ENCODE data around the gene FN3KRP. TPM values are rescaled to one million over a fixed set of nuclear protein-coding genes. Genes with fewer than 3 reads are reported as not detected.
"Not testable (repeated sequence)": the region's sequence is repeated elsewhere in the genome, so short reads cannot be mapped to it uniquely, and the experiment has no call there.

The FN3KRP gene
- total and polyA plus RNA-seq, 4 donors = 26.3 to 59.4 (median 41.8) TPM

DNA sequence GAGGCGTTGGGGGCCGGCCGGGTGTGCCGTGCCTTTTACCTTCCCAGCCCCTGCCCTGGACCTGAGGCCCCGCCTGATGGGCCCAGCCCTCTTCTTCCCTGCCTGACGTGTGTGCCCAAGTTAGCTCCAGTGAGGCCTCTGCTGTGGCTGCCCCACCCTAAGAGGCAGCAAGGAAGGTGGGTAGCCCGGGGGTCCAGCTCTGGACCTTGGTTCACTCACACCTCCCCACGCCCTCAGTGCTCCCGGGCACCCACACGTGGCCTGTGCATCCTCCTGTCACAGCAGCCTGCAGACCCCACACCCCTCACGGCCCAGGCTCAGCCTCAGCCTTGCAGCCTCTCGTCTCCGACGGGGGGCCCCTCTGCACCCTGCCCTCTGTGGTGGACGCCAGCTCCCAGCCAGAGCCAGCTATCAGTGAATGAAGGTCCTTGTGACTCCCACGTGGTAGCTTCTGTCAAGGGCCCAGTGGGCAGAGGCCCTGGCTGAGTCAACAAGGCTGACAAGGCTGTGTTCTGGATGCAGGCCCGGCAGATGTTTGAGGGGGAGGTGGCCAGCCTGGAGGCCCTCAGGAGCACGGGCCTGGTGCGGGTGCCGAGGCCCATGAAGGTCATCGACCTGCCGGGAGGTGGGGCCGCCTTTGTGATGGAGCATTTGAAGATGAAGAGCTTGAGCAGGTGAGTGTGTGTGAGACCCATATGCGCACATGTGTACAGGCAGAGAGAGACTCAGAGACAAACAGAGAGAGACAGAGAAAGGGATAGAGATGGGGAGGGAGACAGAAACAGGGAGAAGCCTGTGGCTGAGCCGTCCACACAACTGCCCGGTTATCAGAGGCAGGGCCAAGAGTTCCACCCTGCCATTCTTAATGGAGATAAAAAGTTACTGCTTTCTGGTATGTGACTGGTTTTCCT, 21.7 kb downstream of the FN3KRP start:
- Histone ChIP-seq H3K4me1 (ENCODE audit: control insufficient read depth, insufficient read depth, low read length) (peaks cover 35% of the 10 kb centered on the region), H3K4me3 (ENCODE audit: low read depth, low read length) (no peak overlapping the region), H3K27me3 (ENCODE audit: control insufficient read depth, insufficient read depth, low read length) (no peaks in the 10 kb centered on the region), H3K36me3 (ENCODE audit: control insufficient read depth, insufficient read depth, low read length) (peaks cover 70% of the 10 kb centered on the region), H3K9me3 (ENCODE audit: control insufficient read depth, insufficient read depth, low read length) (peaks cover 11% of the 10 kb centered on the region), H3K27ac (ENCODE audit: low read depth, low read length) (peak overlapping the region; percentile 10)
- DNase-seq (ENCODE audit: low read depth in 4 of 6, low spot score in 6 of 6) = peak in 1 of 6 donors; percentile 43
- 80% methylated on average over 24 of the region's 26 CpGs for WGBS (ENCODE audit: insufficient coverage)

DNA sequence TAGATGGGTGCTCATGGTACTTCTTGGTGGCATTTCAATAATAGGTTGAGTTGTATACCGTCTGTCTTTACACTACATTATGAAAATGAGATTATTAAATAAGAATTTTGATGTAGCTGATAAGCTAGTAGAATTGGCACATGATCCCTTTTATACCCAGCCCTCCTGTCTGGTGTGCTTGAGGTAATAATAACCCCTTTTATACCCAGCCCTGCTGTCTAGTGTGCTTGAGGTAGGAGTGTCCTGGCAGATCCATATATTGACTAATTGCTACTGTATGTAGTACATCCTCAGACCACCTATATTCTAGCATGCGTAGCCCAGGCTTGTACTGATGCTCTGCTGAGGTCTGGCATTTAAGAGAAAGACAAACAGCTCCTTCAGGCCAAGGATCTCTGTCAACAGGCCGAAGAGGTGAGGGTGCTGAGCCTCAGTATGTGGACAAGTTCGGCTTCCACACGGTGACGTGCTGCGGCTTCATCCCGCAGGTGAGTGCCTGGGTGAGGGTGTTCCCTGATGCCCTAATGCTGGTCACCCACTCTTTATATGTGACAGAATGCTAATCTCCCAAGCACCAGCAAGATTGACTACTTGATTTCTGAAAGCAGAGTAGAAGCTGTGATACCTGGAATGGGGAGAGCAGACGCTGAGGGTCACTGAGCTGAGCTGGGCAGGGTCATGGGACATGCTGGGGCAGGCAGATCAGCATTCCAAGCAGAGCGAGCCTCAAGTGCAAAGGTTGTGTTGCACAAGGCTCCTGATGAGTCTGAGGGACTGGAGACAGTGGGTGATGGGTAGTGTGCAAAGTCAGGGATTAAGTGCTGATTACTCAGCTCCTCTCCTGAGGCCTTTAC, 24.6 kb downstream of the FN3KRP start:
- Histone ChIP-seq H3K4me3 (ENCODE audit: low read depth, low read length) (no peak overlapping the region), H3K27me3 (ENCODE audit: control insufficient read depth, insufficient read depth, low read length) (no peaks in the 10 kb centered on the region), H3K36me3 (ENCODE audit: control insufficient read depth, insufficient read depth, low read length) (peaks cover 72% of the 10 kb centered on the region)

DNA sequence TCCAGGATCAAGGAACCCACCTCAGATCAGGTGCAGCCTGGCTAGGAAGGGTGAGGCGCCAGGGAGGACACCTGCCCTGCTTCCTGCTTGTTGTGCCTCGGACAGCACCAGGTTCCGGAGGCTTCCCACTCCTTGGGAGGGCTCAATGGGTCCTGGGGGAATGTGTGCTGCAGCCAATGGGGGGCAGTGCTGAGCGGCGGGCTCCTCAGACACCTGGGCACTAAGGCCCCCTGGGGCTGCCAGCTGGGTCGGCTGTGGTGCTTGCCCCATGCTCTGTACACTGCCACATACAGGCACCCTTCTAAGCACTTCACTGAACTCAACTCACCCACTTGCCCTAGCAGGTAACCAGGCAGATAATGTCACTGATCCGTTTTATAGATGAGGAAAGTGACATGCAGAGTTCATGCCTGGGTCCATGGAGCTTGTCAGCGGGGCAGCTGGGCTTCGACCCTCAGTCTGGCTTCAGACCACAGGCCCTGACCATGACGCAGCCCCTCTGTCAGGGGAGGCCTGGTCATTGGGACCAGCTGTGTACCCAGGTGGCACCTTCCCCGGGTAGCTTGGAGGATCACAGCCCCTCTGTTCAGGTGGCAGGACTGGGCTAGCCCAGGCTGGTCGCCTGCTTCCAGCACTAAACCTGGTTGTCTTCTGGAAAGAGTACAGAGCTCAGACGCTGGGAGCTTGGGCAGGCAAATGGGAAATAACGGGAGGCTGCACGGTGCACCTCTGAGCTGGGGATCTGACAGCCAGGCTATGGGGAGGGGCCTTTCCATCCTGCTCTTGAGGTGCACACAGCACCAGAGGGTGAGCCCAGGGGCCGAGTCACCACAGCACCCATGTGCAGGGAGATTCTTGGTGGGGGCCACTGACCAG, 27.1 kb downstream of the FN3KRP start:
- Histone ChIP-seq H3K36me3 (ENCODE audit: control insufficient read depth, insufficient read depth, low read length) (peaks cover 50% of the 10 kb centered on the region), H3K27me3 (ENCODE audit: control insufficient read depth, insufficient read depth, low read length) (no peaks in the 10 kb centered on the region), H3K9me3 (ENCODE audit: control insufficient read depth, insufficient read depth, low read length) (peaks cover 11% of the 10 kb centered on the region), H3K4me1 (ENCODE audit: control insufficient read depth, insufficient read depth, low read length) (peaks cover 1% of the 10 kb centered on the region), H3K4me3 (ENCODE audit: low read depth, low read length) (no peak overlapping the region), H3K27ac (ENCODE audit: low read depth, low read length) (no peak overlapping the region)
- WGBS (ENCODE audit: insufficient coverage) = 94% methylated on average over 16 of the region's 16 CpGs
- no peak for DNase-seq (ENCODE audit: low read depth in 4 of 6, low spot score in 6 of 6)

More for the DNA sequence above, 24.6 kb downstream of the FN3KRP start:
- 98% methylated on average over 8 of the region's 10 CpGs for WGBS (ENCODE audit: insufficient coverage)
- DNase-seq (ENCODE audit: low read depth in 4 of 6, low spot score in 6 of 6) = no peak
- peaks cover 11% of the 10 kb centered on the region for H3K9me3 ChIP-seq (ENCODE audit: control insufficient read depth, insufficient read depth, low read length)
- no peak overlapping the region for H3K27ac ChIP-seq (ENCODE audit: low read depth, low read length)
- H3K4me1 ChIP-seq (ENCODE audit: control insufficient read depth, insufficient read depth, low read length) = peaks cover 22% of the 10 kb centered on the region

DNA sequence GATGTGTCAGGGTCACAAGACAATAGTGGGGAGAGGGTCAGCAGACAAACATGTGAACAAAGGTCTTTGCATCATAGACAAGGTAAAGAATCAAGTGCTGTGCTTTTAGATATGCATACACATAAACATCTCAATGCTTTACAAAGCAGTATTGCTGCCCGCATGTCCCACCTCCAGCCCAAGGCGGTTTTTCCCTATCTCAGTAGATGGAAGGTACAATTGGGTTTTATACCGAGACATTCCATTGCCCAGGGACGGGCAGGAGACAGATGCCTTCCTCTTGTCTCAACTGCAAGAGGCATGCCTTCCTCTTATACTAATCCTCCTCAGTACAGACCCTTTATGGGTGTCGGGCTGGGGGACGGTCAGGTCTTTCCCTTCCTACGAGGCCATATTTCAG, 28.2 kb downstream of the FN3KRP start:
- H3K27ac ChIP-seq (ENCODE audit: low read depth, low read length); H3K4me3 ChIP-seq (ENCODE audit: low read depth, low read length); DNase-seq (ENCODE audit: low read depth in 4 of 6, low spot score in 6 of 6); H3K4me1 ChIP-seq (ENCODE audit: control insufficient read depth, insufficient read depth, low read length); H3K27me3 ChIP-seq (ENCODE audit: control insufficient read depth, insufficient read depth, low read length): not testable (repeated sequence)
- peaks cover 52% of the 10 kb centered on the region for H3K36me3 ChIP-seq (ENCODE audit: control insufficient read depth, insufficient read depth, low read length)
- peaks cover 11% of the 10 kb centered on the region for H3K9me3 ChIP-seq (ENCODE audit: control insufficient read depth, insufficient read depth, low read length)
- no CpG with 5 or more reads among the region's 7 CpGs for WGBS (ENCODE audit: insufficient coverage)

DNA sequence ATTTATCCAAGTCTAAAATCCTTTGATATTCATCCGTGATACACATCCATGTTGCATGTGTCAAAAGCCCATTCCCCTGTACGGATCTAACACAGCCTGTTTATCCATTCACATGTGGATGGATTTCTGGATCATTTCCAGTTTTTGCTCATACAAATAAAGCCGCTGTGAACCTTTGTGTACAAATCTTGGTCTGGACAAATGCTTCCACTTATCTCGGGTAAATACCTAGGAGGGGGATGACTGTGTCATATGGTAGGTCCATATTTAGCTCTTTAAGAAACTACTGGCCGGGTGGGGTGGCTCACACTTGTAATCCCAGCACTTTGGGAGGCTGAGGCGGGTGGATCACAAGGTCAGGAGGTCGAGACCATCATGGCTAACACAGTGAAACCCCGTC, 29.0 kb downstream of the FN3KRP start:
- H3K4me3 ChIP-seq (ENCODE audit: low read depth, low read length) = no peak overlapping the region
- H3K9me3 ChIP-seq (ENCODE audit: control insufficient read depth, insufficient read depth, low read length) = peaks cover 6% of the 10 kb centered on the region
- DNase-seq (ENCODE audit: low read depth in 4 of 6, low spot score in 6 of 6) = no peak
- 65% methylated on average over 3 of the region's 8 CpGs for WGBS (ENCODE audit: insufficient coverage)
- no peak overlapping the region for H3K27ac ChIP-seq (ENCODE audit: low read depth, low read length)
- no peaks in the 10 kb centered on the region for H3K27me3 ChIP-seq (ENCODE audit: control insufficient read depth, insufficient read depth, low read length)
- H3K4me1 ChIP-seq (ENCODE audit: control insufficient read depth, insufficient read depth, low read length) = no peaks in the 10 kb centered on the region
- peaks cover 49% of the 10 kb centered on the region for H3K36me3 ChIP-seq (ENCODE audit: control insufficient read depth, insufficient read depth, low read length)

DNA sequence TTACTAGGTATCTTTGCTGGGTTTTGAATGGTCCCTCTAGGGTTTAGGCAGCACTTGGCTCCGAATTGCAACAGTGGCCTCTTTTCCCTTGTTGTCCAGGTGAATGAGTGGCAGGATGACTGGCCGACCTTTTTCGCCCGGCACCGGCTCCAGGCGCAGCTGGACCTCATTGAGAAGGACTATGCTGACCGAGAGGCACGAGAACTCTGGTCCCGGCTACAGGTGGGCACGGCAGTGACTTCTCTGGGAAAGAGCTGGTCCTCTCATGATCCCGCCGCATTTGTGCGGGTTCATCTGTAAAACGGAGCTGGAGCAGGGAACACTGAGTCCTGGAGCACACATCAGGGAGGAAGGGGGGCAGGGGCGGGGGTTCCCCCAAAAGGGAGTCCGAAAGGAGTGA, 32.2 kb downstream of the FN3KRP start:
- Histone ChIP-seq H3K9me3 (ENCODE audit: control insufficient read depth, insufficient read depth, low read length) (no peaks in the 10 kb centered on the region), H3K36me3 (ENCODE audit: control insufficient read depth, insufficient read depth, low read length) (peaks cover 19% of the 10 kb centered on the region), H3K27me3 (ENCODE audit: control insufficient read depth, insufficient read depth, low read length) (no peaks in the 10 kb centered on the region), H3K4me1 (ENCODE audit: control insufficient read depth, insufficient read depth, low read length) (peaks cover 13% of the 10 kb centered on the region), H3K27ac (ENCODE audit: low read depth, low read length) (no peak overlapping the region), H3K4me3 (ENCODE audit: low read depth, low read length) (no peak overlapping the region)
- DNase-seq (ENCODE audit: low read depth in 4 of 6, low spot score in 6 of 6) = no peak
- WGBS (ENCODE audit: insufficient coverage) = 97% methylated on average over 14 of the region's 16 CpGs

DNA sequence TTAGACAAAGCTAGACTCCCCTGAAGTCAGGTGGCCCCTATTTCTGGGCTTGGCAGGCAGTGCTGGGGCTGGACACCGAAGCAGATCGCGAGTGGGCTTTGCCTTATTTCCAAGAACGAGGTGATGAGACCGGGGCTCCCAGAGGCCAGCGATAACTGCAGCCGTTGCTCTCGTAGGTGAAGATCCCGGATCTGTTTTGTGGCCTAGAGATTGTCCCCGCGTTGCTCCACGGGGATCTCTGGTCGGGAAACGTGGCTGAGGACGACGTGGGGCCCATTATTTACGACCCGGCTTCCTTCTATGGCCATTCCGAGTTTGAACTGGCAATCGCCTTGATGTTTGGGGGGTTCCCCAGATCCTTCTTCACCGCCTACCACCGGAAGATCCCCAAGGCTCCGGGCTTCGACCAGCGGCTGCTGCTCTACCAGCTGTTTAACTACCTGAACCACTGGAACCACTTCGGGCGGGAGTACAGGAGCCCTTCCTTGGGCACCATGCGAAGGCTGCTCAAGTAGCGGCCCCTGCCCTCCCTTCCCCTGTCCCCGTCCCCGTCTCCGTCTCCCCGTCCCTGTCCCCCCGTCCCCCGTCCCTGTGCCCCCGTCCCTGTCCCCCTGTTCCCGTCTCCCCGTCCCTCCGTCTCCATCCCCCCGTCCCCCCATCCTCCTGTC, 33.9 kb downstream of the FN3KRP start:
- no peak for DNase-seq (ENCODE audit: low read depth in 4 of 6, low spot score in 6 of 6)
- H3K4me3 ChIP-seq (ENCODE audit: low read depth, low read length) = no peak overlapping the region
- H3K27me3 ChIP-seq (ENCODE audit: control insufficient read depth, insufficient read depth, low read length) = no peaks in the 10 kb centered on the region
- H3K27ac ChIP-seq (ENCODE audit: low read depth, low read length) = no peak overlapping the region
- peaks cover 14% of the 10 kb centered on the region for H3K36me3 ChIP-seq (ENCODE audit: control insufficient read depth, insufficient read depth, low read length)
- H3K9me3 ChIP-seq (ENCODE audit: control insufficient read depth, insufficient read depth, low read length) = no peaks in the 10 kb centered on the region
- WGBS (ENCODE audit: insufficient coverage) = 41% methylated on average over 29 of the region's 40 CpGs
- H3K4me1 ChIP-seq (ENCODE audit: control insufficient read depth, insufficient read depth, low read length) = peaks cover 23% of the 10 kb centered on the region

DNA sequence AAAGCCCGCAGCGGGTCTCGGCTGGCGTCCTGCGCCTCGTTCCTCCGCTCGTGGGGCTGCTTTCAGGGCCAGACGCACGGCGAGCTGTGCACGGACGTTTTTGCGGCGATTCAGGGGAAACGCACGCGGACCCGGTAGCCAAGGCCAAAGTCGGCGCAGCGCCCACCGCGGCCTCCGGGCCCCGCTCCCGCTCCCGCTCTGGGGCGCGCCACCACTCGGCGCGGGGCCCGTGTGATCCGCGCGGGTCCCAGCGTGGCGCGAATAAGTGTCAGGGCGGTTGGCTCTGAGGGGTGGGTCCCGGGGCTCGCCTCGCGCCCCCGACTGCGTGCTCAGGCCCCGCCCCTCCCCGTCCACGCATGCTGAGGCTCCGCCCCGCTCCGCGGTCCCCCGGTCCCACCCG, 34.7 kb downstream of the FN3KRP start:
- peak in 1 of 6 donors; percentile 57 for DNase-seq (ENCODE audit: low read depth in 4 of 6, low spot score in 6 of 6)
- no peaks in the 10 kb centered on the region for H3K27me3 ChIP-seq (ENCODE audit: control insufficient read depth, insufficient read depth, low read length)
- H3K4me1 ChIP-seq (ENCODE audit: control insufficient read depth, insufficient read depth, low read length) = peaks cover 27% of the 10 kb centered on the region
- H3K9me3 ChIP-seq (ENCODE audit: control insufficient read depth, insufficient read depth, low read length) = no peaks in the 10 kb centered on the region
- WGBS (ENCODE audit: insufficient coverage) = under 1% methylated on average over 47 of the region's 56 CpGs
- peak overlapping the region; percentile 24 for H3K4me3 ChIP-seq (ENCODE audit: low read depth, low read length)
- peaks cover 14% of the 10 kb centered on the region for H3K36me3 ChIP-seq (ENCODE audit: control insufficient read depth, insufficient read depth, low read length)
- H3K27ac ChIP-seq (ENCODE audit: low read depth, low read length) = no peak overlapping the region

All from spinal cord (tissue), 10 donors.